ENCODE data around the gene ZNF787.
"Not testable (repeated sequence)": the region's sequence is repeated elsewhere in the genome, so short reads cannot be mapped to it uniquely, and the experiment has no call there.

Gene ZNF787

DNA sequence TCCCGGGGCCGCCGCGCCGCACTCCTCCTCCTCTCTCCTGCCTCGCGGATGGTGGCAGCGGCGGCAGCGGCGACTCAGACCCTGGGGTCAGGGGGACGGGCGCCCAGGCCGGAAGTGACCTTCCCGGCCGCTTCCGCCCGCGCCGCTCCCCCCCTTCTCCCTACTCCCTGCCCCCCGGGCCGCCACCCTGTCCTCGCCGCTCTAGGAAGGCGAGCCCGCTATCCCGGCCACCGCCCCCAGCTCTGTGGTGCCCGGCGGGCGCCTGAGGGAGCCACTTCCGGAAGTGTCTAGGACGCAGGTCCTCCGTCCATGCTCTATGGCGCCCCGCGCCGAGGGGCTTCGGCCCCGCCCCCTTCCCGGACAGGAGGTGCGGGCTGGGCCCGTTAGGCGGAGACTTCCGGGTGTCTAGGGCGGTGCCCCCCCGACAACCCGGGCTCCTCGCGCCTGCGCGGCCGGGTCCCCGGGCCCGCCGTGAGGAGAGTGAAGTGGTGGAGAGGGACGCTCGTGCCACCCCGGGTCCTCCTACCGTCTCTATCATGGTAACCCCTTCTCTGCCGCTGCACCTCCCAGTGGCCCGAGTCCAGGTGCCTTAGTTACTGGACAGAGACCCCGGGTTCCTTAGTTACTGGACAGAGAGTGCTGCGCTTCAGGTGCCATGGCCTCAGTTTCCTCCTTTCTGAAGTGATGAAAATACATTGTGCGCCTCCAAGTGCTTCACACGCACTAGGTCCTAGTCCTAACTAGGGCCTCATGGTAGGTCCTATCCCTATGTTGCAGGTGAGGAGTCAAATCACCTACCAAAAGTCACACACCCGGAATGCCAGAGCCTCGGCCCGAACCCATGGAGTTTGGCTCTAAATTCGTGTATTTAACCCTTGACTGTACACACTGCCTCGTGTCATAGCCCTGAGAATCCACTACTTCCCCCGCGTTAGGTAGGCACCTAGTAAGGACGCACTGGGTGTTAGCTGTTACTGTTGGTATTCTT lies at the start of gene ZNF787:
Gene ZNF787 (minus strand): TSS at position 116 of the 988 bp plus-strand sequence. CDS start 18,078 bp downstream, outside the sequence.
- DNase-seq: peak; percentile 93

DNA sequence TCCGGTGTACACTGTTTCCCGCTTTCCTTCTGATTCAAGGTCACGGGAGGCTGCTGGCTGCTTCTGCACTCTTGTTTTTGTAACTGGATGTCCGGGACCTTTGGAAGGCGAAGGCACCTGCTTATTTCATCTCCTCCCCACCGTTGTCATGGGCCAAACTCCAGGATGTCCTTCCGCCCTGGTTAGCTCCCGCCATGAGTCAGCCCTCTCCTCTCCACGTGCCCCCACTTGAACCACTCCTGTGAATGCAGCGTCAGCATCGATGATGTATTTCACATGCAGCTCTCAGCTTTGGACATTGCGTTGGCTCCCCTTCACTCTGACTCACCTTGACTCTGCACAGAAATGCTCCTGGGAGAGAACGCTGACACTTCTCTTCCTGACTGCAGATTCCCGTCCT lies 49.2 kb upstream of the ZNF787 start:
- DNase-seq: no peak

DNA sequence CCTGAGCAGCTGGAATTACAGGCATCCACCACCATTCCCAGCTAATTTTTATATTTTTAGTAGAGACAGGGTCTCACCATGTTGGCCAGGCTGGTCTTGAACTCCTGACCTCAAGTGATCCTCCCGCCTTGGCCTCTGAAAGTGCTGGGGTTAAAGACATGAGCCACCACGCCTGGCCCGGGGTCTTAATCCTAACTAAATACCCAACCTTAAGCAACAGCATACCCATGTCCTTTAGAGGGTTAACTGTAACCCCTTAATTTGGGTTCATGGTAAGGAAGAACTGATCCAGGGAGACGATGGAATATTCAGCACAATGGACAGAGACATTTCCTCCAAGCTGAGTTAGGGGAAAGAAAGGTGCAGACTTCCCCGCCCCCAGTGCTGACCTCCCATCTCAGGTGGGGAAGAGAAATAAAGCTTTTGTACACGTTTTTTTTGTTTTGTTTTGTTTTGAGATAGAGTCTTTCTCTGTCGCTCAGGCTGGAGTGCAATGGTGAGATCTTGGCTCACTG lies 46.0 kb upstream of the ZNF787 start:
- DNase-seq: no peak

DNA sequence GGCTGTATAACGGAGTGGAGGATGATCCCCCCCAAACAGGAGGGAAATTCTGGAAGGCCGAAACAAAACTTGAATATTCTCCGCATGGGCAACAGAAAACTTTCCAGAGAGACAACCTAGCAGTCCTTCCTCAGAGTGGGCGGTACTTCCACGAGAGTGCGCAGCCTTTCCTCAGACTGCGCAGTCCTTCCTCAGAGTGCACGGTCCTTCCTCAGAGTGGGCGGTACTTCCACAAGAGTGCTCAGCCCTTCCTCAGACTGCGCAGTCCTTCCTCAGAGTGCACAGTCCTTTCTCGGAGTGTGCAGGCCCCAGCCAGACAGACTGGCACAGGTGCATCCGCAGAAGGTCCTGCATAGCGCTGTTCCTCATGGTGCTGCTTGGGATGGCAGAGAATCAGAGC lies 42.0 kb upstream of the ZNF787 start:
- no peak for DNase-seq

DNA sequence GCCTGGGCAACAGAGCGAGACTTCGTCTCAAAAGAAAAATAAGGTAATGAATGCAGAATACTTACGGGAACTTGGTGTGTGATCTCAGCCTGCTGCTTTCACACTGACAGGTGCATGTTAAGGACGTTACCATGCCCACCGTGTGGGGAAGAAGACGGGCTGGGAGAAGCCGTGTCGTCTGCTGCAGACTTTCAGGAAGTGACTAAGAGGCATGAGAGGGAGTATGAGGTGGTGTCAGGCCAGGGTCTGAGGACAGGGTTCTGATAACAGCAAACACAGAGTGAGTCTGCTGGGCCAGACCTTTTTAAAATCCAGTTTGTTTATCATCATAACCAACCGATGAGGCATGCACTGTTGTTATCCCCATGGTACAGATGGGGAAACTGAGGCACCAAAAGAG lies 41.2 kb upstream of the ZNF787 start:
- no peak for DNase-seq

DNA sequence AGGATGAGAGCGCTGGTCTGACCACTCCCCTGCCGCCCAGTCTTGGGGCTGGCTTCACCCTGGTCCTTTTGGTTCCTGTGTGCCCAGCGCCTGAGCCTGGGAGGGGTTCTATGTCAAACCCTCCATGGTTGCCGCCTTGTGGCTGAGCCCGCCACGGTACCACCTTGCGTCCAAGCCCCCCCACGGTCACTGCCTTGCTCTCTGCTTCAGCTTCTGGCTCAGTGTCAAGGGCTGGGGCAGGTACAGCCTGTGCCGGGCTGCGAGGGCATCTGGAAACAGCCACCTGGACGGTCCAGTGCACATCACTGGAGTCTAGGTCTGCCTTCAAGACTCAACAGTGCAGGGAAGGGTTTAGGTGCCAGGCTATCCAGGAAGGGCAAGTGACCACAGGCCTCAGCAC lies 40.4 kb upstream of the ZNF787 start:
- DNase-seq: no peak

DNA sequence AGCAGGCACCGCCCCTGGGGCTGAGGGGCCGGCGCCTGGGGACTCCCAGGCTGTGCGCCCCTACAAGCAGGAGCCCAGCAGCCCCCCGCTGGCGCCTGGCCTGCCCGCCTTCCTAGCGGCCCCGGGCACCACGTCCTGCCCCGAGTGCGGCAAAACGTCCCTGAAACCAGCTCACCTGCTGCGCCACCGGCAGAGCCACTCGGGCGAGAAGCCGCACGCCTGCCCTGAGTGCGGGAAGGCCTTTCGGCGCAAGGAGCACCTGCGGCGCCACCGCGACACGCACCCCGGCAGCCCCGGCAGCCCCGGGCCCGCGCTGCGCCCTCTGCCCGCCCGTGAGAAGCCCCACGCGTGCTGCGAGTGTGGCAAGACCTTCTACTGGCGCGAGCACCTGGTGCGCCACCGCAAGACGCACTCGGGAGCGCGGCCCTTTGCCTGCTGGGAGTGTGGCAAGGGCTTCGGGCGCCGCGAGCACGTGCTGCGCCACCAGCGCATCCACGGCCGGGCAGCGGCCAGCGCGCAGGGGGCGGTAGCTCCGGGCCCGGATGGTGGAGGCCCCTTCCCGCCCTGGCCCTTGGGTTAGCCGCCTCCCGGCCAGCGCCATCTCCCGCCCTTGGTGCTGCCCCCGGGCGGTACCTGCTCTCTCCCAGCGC lies 38.7 kb upstream of the ZNF787 start:
- no peak for DNase-seq

DNA sequence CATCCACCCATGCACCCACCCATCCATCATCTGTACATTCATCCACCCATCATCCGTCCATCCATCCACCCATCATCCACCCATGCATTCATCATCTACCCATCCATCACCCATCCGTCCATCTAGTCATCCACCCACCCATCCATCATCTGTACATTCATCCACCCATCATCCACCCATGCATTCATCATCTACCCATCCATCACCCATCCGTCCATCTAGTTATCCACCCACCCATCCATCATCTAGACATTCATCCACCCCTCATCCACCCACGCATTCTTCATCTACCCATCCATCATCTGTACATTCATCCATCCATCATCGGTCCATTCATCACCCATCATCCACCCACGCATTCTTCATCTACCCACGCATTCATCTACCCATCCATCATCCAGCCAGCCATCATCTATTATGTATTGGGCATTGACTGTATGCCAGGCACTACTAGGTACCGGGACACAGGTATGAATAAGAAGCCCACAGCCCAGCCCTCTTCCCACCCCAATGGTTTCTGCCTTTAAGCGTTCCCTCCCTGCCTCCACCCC lies 38.0 kb upstream of the ZNF787 start:
- DNase-seq: no peak

DNA sequence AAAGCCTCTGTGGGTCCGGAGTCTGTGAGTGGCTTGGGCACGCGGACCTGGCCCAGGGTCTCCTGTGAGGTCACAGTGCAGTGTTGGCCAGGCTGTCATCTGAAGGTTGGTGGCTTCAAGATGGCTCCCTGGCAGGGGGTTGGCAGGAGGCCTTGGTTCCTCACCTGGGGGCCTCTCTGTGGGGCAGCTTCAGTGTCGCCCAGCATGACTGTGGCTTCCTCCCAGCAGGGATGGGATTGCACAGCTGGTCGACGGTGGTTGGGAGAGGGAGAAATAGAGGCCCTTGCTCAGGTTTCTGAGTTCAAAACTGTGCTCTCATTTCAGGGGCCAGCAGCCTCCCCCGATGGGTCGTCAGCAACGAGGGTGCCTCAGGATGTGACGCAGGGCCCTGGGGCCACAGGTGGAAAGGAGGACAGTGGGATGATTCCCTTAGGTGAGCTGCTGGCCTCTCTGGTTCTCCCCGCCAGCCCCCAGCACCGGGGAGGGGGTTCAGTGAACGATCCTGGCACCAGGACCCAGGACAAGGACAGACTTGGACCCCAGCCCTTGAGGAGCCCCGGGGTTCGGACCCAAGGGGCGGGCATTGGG lies 37.2 kb upstream of the ZNF787 start:
- DNase-seq: no peak

DNA sequence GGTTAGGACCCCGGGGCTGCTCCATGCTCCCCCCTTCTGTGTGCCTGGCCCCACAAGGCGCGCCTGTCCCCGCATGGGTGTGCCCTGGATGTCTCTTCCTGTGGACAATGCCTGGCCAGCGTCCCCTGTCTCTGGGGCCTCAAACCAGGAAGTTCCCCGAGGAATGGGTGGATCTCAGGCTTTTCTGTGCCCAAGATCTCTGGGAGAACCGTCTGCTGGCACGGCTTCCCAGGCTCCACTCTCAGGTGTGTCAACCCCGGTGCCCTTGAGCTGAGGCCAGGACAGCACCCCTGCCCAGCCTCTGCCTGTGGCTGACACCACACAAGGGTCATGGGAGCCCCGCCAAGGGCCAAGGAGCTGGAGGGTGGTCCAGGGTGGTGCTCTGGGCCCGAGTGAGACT lies 35.7 kb upstream of the ZNF787 start:
- no peak for DNase-seq

DNA sequence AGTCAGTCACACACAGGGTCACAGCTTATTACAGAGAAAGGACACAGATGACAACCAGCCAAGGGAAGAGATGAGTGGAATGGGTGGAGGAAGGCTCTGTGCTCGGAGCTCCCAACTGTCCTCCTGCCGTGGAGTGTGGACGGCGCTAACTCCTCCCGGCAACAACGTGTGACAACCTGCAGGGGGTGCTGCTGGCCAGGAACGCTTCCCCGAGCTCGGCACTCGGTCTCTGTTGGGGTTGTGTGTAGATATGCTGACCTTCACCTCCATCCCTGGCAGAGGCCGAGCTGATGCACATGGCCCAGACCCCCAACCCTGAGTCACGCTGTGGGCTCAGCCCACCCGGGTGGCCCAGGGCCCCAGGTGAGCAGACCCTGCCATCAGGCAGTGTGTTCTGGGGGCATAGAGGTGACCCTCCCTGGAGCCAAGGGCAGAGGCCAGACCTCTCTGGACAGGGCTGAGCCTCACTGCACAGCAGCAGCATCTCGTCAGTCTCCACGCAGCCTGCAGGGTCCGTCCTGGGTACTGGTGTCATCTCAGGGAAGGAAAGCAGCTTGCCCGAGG lies 34.1 kb upstream of the ZNF787 start:
- no peak for DNase-seq

DNA sequence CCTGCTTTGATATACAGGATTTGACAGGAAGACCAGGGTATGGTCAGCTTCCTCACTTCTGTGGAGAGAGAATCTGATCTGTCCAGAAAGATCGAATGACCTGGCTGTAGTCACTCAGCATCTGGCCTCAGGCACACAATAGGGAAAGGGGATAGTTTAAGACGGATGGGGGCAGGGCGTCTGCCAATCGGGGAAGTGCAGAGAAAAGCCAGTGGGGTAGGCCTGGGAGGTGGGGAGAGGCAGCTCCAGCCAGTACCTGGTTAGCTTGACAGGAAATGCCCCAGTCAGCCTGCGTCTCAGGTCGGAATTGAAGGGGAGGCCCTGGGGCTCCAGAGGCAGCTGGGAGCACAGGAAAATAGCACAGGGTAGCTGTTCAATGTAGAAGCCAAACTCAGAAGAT lies 32.4 kb upstream of the ZNF787 start:
- no peak for DNase-seq

DNA sequence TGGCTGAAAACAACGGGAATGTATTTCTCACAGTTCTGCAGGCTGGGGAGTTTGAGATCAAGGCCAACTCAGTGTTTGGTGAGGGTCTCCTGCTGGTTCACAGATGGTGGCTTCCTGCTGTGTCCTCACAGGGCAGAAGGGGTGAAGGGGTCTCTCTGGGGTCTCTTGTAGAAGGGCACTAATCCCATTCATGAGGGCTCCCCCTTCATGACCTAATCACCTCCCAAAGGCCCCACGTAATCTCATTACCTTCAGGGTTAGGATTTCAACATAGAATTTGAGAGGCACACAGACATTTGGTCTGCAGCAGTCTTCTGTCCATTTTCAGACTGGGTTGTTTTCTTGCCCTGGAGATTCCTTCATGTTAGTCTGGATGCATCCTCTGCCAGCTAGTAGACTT lies 31.5 kb upstream of the ZNF787 start:
- DNase-seq: no peak

DNA sequence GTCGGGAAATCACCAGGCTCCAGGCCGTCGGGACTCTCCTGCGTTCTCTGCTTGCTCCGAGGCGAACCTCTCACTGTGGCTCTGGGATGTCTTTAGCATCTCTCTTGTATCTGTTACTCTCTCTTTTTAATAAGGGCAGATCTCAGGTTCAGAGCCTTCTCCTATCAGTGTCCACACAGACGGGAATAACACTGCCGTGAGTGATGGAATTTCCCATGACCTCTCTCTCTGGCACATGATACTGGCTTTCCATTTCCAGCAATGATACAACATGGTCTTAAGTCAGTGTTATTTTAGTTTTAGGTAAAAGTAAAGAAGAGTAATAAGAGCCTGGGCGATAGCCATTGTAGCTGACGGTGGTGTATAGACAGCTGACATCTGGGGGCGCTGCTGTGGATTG lies 29.3 kb upstream of the ZNF787 start:
- DNase-seq: no peak

DNA sequence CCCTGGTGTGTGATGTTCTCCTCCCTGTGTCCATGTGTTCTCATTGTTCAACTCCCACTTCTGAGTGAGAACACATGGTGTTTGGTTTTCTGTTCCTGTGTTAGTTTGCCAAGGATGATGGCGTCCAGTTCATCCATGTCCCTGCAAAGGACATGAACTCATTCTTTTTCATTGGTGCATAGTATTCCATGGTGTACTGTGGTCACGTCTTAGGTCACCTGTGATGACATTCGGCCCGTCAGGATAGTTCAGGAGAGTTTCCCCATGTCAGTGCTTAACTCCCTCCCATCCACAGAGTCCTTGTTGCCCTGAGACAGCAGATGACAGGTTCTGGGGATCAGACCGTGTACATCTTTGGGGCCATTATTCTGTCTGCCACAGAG lies 28.6 kb upstream of the ZNF787 start:
- DNase-seq: no peak

DNA sequence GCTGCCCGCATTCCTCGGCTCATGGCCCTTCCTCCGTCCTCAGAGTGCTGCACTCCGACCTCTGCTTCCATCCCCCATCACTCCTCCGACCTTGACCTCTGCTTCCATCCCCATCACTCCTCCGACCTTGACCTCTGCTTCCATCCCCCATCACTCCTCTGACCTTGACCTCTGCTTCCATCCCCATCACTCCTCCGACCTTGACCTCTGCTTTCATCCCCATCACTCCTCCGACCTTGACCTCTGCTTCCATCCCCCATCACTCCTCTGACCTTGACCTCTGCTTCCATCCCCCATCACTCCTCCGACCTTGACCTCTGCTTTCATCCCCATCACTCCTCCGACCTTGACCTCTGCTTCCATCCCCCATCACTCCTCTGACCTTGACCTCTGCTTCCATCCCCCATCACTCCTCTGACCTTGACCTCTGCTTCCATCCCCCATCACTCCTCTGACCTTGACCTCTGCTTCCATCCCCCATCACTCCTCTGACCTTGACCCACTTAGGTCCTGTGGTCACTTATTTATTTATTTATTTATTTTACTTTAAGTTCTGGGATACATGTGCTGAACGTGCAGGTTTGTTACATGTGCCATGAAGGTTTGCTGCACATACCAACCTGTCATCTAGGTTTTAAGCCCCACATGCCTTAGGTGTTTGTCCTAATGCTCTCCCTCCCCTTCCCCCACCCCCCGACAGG lies 28.0 kb upstream of the ZNF787 start:
- not testable (repeated sequence) for DNase-seq

DNA sequence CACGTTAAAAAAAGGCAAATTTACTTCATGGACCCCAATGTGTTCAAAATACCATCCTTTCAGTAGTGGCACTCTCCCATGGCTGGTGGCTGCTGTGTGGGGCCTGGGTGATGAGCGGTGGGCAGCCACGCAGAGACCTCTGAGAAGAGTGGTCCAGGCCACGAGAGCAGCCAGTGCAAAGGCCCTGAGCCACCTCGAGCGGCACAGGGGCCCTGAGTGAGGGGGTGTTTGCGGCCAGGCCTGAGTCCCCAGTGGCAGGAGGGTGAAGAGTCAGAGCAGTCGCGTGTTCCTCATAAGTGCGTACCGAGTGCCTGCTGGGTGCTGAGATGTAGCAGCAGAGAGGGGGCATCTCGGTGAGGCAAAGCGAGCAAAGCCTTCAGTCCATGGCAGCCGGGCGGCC lies 27.0 kb upstream of the ZNF787 start:
- DNase-seq: no peak

DNA sequence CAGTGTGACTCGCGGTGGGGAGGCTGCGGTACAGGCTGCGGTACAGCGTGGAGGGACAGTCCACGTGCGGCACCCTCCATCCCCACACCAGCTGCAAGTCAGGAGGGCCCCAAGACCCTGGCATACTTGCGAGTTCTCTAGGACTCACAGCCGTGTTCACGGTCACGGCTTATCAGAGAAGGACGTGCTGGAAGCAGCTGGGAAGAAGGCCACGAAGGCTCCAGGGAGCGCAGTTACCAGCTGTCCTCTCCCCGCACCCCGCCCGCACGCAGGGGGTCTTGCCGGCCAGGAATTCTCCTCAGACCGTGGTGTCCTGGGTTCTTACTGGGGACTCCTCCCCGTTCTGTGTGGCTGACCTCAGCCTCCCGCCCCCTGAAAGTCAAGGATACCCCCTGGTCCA lies 26.2 kb upstream of the ZNF787 start:
- no peak for DNase-seq

DNA sequence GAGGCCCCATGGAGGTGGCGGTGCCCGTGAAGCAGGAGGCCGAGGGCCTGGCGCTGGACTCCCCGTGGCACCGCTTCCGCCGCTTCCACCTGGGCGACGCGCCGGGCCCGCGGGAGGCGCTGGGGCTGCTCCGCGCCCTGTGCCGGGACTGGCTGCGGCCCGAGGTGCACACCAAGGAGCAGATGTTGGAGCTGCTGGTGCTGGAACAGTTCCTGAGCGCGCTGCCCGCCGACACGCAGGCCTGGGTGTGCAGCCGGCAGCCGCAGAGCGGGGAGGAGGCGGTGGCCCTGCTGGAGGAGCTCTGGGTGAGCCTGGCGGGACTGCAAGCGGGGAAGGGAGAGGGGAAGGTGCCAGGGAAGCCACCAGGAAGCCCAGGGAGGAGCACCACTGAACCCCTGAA lies 25.8 kb upstream of the ZNF787 start:
- DNase-seq: no peak

DNA sequence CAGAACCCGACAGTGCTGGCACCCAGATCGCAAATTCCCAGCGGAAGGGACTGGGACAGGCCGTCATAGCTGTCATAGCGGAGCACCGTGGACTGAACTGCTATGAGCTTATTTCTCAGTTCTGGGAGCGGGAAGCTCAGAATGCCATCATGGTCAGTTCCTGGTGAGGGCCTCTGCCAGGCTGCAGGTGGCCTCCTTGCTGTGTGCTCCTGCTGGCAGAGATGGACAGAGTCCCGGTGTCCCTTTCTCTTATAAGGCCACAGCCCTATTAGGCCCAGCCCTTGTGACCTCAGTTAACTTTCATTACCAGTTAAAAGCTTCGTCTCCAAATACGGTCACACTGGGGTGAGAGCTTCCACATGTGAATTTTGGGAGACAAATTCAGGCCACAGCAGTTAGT lies 24.6 kb upstream of the ZNF787 start:
- no peak for DNase-seq

DNA sequence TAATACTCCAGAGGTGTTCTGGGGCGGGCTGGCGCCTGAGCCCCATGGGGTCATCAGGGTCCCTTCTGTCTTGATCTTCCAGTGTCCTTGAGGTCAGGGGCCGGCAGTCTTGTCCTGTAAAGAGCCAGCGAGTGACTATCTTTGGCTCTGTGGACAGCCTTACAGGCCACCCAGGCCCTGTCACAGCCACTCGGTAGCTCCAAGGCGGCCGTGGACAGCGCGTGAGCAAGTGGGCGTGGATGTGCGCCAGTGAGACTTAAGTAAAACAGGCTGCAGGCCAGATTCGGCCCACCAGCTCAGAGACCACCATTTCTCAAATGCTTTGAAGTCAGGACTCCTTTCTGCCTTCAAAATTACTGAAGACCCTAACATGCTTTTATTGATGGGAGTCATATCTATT lies 23.7 kb upstream of the ZNF787 start:
- DNase-seq: no peak

DNA sequence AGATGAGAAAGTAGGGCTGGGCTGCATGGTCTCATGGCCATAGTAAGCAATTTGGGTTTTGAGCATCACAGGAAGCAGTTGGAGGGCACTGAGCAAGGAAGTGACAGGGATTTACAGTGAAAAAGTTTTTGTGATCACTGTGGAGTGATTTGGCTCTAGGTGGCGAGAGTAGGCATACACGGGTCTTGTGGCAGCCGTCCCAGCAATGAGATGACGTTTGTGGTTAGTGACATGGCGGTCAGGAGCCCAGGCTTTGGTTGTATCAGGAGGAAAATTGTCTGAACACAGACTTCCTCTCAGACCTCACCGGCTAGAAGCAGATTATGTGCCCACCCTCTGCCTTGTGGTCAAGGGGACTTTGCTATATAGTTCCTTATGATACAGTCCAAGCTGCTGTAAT lies 23.3 kb upstream of the ZNF787 start:
- no peak for DNase-seq

All from NCI-H2171 treated with DMSO at 0.1 percent for 48 hours (cell line).